LNCAP (cell line): ENCODE measurements around the gene ITGA1.

Experiments
- TF ChIP-seq, protein P1 (sequence below): fragments of 450-650 bp; IDR thresholded peaks from 2 replicates; pipeline ENCODE4 v1.5.1; 2017; ENCODE audit warnings: mild to moderate bottlenecking

ITGA1 gene

DNA sequence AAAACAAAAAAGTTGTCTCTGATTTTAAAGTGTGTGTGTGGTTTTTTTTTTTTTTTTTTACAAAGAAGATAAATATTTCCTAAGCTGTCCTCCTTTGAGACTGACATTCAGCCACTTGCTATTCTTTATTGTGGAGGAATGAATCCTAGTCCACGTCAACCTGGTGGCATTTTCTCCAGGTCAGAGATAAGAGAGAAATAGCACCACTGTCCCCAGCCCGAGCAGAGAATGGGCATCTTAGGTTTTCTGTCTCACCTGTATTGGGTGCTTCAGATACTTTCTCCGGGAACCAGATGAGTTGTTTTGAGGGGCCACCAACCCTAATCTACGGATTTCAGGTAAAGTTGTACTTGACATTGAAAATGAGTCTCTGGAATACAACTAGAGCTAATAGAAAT is 202.8 kb downstream of the ITGA1 start:
- TF ChIP-seq, protein P1, sequence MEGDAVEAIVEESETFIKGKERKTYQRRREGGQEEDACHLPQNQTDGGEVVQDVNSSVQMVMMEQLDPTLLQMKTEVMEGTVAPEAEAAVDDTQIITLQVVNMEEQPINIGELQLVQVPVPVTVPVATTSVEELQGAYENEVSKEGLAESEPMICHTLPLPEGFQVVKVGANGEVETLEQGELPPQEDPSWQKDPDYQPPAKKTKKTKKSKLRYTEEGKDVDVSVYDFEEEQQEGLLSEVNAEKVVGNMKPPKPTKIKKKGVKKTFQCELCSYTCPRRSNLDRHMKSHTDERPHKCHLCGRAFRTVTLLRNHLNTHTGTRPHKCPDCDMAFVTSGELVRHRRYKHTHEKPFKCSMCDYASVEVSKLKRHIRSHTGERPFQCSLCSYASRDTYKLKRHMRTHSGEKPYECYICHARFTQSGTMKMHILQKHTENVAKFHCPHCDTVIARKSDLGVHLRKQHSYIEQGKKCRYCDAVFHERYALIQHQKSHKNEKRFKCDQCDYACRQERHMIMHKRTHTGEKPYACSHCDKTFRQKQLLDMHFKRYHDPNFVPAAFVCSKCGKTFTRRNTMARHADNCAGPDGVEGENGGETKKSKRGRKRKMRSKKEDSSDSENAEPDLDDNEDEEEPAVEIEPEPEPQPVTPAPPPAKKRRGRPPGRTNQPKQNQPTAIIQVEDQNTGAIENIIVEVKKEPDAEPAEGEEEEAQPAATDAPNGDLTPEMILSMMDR = no peak

DNA sequence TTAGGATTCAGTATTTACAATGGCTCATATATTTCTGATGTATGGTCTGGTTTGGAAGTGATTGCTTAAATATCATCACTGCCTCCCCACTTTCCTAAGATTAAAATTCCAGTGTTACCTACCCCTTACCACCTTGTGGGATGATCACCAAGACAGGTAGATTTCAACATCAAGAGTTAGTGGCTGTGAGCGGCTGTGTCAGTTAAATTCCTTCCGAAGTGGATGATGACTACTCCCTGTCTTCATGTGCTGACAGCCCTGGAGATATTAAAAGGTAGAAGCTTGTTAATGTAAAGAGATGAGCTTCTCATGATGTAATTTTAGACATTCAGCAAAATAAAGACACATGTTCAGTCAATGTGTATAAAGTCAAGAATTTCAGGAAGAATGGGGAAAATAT is 205.7 kb downstream of the ITGA1 start:
- TF ChIP-seq, protein P1 = no peak

DNA sequence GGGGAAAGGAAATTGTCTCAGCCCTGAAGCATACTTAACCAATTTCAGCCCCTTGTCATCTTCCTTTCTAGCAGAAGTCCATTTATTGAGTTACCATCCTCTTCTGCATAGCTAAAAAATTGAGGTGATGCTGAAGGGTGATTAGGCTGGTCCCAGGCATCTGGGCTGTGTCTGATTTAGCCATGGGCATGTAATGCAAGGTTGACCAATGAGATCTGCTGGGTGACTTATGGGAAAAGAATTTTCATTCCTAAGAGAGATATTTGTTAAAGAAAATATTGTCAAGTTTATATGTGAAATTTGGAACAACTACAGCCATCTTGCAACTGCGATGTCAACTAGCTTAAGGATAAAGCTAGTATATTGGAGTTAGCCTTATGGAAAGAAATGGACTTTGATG is 206.6 kb downstream of the ITGA1 start:
- TF ChIP-seq, protein P1 = no peak

DNA sequence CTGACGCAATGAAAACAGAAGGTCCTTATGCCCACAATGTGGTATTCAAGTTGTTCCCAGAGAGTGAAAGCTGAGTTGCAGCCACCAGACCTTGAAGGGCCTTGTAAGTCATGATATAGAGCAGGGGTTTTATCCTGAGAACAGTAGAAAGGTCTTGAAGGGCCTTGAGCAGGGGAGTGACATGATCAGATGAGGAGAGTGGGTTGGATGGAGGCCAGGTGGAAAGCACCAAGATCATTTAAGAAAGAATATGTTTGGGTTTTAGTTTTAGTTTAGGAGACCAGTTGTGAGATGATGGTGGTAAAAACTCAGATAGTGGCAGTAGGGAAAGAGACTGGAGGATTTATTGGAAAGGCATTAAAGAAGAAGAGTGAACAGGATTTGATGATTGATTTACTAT is 207.4 kb downstream of the ITGA1 start:
- TF ChIP-seq, protein P1 = no peak

DNA sequence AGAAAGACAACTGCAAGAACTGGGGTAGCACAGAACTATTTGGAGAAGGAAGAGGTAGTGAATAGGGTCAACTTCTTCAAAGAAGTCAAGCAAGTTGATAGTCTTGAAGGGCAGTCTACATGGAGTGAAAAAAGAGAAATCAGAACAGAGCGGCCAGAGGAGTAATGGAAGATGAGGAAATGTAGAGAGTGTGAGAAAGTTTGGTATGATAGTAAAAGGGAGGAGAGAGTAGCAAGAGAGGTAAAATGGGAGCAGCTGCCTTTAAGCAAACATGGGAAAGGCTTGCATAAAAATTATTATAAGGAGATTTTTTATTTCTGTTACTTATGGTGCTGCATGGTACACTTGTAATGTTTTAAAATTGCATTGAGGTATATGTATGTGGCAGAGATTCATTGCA is 208.2 kb downstream of the ITGA1 start:
- TF ChIP-seq, protein P1 = no peak

DNA sequence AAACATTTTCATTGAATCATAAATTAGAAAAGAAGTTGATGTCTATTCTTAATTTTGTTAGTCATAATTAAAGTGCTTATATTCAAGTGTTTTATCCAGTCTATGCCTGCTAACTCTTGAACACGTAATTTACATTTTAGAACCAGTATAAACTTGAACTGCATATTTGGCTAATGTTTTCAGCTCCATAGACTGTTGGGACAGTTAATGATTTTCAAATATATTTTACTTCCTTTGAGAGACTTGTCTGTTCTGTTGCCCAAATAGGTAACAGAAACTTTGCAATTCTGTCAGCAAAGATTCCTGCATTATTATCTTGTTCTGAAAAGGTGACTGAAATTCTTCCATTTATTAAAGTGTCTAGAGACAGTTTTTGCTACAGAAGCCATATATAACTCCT is 209.3 kb downstream of the ITGA1 start:
- TF ChIP-seq, protein P1 = no peak

DNA sequence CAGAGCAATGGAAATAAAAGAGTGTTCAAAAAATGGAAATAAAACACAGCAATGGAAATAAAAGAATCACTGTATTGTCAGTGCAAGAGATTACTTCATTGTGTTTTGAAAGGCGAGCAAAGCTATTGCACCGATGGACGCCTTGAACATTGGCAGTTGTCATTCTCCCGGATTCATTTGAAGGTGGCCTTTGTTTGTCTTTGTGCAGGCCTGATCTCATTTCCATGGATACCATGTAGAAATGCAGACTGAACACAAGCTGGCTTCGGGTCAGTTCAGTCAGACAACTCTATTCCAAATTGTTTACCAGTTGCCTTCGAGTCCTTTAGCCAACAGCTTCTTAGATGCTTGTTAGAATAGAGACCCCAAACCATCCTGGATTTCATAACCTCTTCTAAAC is 209.7 kb downstream of the ITGA1 start:
- TF ChIP-seq, protein P1 = no peak

DNA sequence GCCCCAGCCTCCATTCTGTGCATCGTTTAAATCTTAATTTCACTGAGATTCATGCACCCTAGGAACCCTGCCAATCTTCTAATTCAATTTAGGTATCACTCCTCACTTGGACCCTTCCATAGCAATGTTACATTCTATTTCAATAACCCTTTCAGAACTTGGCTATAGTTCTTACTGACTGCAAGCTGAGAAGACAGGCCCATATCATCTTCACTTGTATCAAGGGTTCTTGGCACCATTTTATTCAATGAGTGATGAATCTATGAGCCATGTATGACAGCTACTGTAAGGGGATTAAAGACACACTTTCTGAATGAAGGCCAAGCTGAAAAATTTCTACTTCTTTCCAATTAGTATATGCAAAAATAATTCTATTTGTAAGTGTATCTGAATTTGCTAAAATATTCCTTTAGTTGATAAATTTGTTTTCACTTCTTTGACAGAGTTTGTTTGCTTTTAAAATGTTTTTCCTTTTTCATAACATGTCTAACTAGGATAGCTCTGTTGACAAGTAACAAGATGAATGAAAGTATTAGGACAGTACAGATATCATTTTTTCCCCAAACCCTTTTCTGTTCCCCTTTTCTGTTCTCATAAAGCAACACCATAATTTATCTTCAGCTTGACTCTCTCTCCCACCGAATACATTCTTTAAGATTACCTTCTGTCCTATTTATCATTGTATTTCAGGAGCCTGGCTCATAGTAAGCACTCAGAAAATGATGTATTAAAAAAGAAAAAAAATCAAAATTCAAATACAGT is 211.0 kb downstream of the ITGA1 start:
- TF ChIP-seq, protein P1 = no peak
